Keratinocyte (primary cell): Measurements from ENCODE around the gene EXOC4. TPM values are rescaled to one million over a fixed set of nuclear protein-coding genes. Genes with fewer than 3 reads are reported as not detected.

Source experiments
- DNase-seq: peaks from one replicate; pipeline ENCODE4 v3.0.0-alpha.2; 2011; ENCODE audit warnings: low read depth, missing footprints, low spot score
- FAIRE-seq: peaks from 2 replicates; lab custom pipeline; 2011; peaks lifted over from hg19 to GRCh38; lab: Jason Lieb, UNC
- H2AFZ ChIP-seq: 2 replicates; pipeline ENCODE4 v1.6.0; 2012; ENCODE audit warnings: low read length, control low read depth, inconsistent platforms; ENCODE audit not compliant: control insufficient read depth
- H3K27ac ChIP-seq: 2 replicates; pipeline ENCODE4 v1.5.1; 2011; ENCODE audit warnings: low read length; ENCODE audit not compliant: control insufficient read depth, insufficient read depth
- H3K27me3 ChIP-seq: 3 replicates; pipeline ENCODE4 v1.6.0; 2011; ENCODE audit warnings: low read length; ENCODE audit not compliant: control insufficient read depth, insufficient read depth; ENCODE audit errors: extremely low read depth
- H3K36me3 ChIP-seq, 2 experiments: 2 replicates in 1 of 2; 3 replicates in 1 of 2; pipeline ENCODE4 v1.5.1; 2011; ENCODE audit warnings: low read length in 2 of 2, mild to moderate bottlenecking in 1 of 2; ENCODE audit not compliant: control insufficient read depth in 2 of 2, insufficient read depth in 2 of 2; ENCODE audit errors: extremely low read depth in 1 of 2
- H3K4me1 ChIP-seq: 3 replicates; pipeline ENCODE4 v1.5.1; 2011; ENCODE audit warnings: low read length; ENCODE audit not compliant: control insufficient read depth, insufficient read depth; ENCODE audit errors: extremely low read depth
- H3K4me2 ChIP-seq: 3 replicates; pipeline ENCODE4 v1.6.0; 2011; ENCODE audit warnings: low read depth, low read length; ENCODE audit not compliant: control insufficient read depth, insufficient read depth; ENCODE audit errors: extremely low read depth
- H3K4me3 ChIP-seq, 3 experiments: fragments of 200-600 bp in 1 of 3; sonication (generic) in 1 of 3; 2 replicates in 2 of 3; 3 replicates in 1 of 3; pipeline ENCODE4 v1.5.1; 2011 to 2016; ENCODE audit warnings: low read length in 3 of 3, mild to moderate bottlenecking in 3 of 3, control low read depth in 2 of 3, inconsistent platforms in 1 of 3, low read depth in 1 of 3, mixed read lengths in 1 of 3, mixed run types in 1 of 3, moderate library complexity in 1 of 3; ENCODE audit not compliant: control insufficient read depth in 2 of 3, insufficient read depth in 2 of 3; ENCODE audit errors: extremely low read depth in 1 of 3
- H3K79me2 ChIP-seq: 2 replicates; pipeline ENCODE4 v1.6.0; 2012; ENCODE audit warnings: low read length; ENCODE audit not compliant: control insufficient read depth, insufficient read depth
- H3K9ac ChIP-seq: 3 replicates; pipeline ENCODE4 v1.6.0; 2011; ENCODE audit warnings: low read length; ENCODE audit not compliant: control insufficient read depth, insufficient read depth; ENCODE audit errors: extremely low read depth
- H3K9me1 ChIP-seq: 3 replicates; pipeline ENCODE4 v1.6.0; 2011; ENCODE audit warnings: low read length; ENCODE audit not compliant: control insufficient read depth, insufficient read depth; ENCODE audit errors: extremely low read depth
- H3K9me3 ChIP-seq: 2 replicates; pipeline ENCODE4 v1.5.1; 2012; ENCODE audit warnings: low read depth, low read length; ENCODE audit not compliant: control insufficient read depth
- H4K20me1 ChIP-seq: 3 replicates; pipeline ENCODE4 v1.6.0; 2011; ENCODE audit warnings: low read length; ENCODE audit not compliant: control insufficient read depth, insufficient read depth; ENCODE audit errors: extremely low read depth
- CTCF ChIP-seq, 3 experiments: IDR thresholded peaks in 1 of 3; conservative IDR thresholded peaks in 1 of 3; optimal IDR thresholded peaks in 1 of 3; 2 replicates in 2 of 3; 3 replicates in 1 of 3; pipeline versions ENCODE3 to v1.5.1; 2011; ENCODE audit warnings: low read length in 3 of 3, mild to moderate bottlenecking in 3 of 3, moderate library complexity in 2 of 3, control low read depth in 1 of 3, inconsistent platforms in 1 of 3; ENCODE audit not compliant: insufficient read depth in 2 of 3; ENCODE audit errors: extremely low read depth in 1 of 3
- EZH2 ChIP-seq: IDR thresholded peaks from one replicate; pipeline ENCODE4 v1.6.1; 2012; ENCODE audit warnings: inconsistent platforms, mild to moderate bottlenecking, low read length, moderate library complexity
- dilution Hi-C: fragments of 300-500 bp; cut with MboI; formaldehyde crosslinking; loops from one replicate; pipeline ENCODE4 v1.7.0; 2020; ENCODE audit warnings: low sequenced_read_pairs; ENCODE audit not compliant: extremely low pct_ligation_motif_present
- polyA plus RNA-seq, 5 experiments: library from polyadenylated mRNA; depleted of rRNA in 3 of 5; stranded (reverse) in 3 of 5; stranded (forward) in 1 of 5; unstranded in 1 of 5; fragments of >200 nt; gene quantifications; 1 replicate in 1 of 5; 2 replicates in 3 of 5; 3 replicates in 1 of 5; pipeline versions ENCODE4 v1.2.1 to v1.2.3, GENCODE V29; 2011 to 2012; ENCODE audit warnings: missing spikeins in 2 of 5, low read depth in 1 of 5, low replicate concordance in 1 of 5

Gene EXOC4
- polyA plus RNA-seq, 1 donor (not counting 4 experiments of a cell fraction or from before 2014, with no cell fraction given), result 52.6 TPM

- Histone ChIP-seq H4K20me1 (no peaks in the 10 kb centered on the region), H3K27ac (no peak overlapping the region), H3K27me3 (no peaks in the 10 kb centered on the region), H3K36me3 (no peaks in the 10 kb centered on the region), H3K9me1 (no peaks in the 10 kb centered on the region), H3K4me2 (no peak overlapping the region), H3K9me3 (no peaks in the 10 kb centered on the region), H3K4me3 (no peak overlapping the region), H2AFZ (no peak overlapping the region), H3K79me2 (no peaks in the 10 kb centered on the region), H3K9ac (no peak overlapping the region), H3K4me1 (no peaks in the 10 kb centered on the region)
- FAIRE-seq (no peak), DNase-seq (no peak)
- TF ChIP-seq EZH2 (no peak), CTCF (optimal IDR thresholded peaks at IDR 0.05 in 1 of 3, IDR thresholded peaks at IDR 0.05 in 1 of 3, conservative IDR thresholded peaks at IDR 0.05 in 1 of 3; ENCODE audit: extremely low read depth in 1 of 3, insufficient read depth in 2 of 3, low read length in 3 of 3) (no peak)
- dilution Hi-C loops, result no loop called here
These were observed 199.7 kb downstream of the EXOC4 start for GRCh38 chr7:133452577-133452976.

DNA sequence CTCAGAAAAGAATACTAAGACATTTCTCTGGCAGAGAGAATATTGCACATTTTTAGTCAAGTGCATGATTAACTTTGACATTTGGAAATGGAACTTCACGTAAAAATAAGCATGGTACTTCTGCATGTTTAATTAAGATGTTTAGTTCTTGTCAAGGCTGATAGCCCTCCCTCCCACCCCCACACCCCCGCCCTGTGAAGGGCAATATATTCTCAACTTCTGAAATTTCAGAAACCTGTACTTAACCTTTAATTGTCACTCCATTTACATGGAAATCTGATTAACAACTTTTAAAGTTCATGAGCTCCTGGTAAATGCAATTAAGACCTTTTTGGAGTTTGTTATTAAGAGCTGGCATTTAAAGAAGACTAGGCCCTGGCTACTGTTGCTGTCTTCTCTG is 205.8 kb downstream of the EXOC4 start:
- no peak overlapping the region for H3K4me2 ChIP-seq
- dilution Hi-C loops, result no loop called here
- H3K4me3 ChIP-seq, result no peak overlapping the region
- H3K4me1 ChIP-seq, result no peaks in the 10 kb centered on the region
- no peak overlapping the region for H2AFZ ChIP-seq
- H3K79me2 ChIP-seq, result no peaks in the 10 kb centered on the region
- TF ChIP-seq CTCF (optimal IDR thresholded peaks at IDR 0.05 in 1 of 3, IDR thresholded peaks at IDR 0.05 in 1 of 3, conservative IDR thresholded peaks at IDR 0.05 in 1 of 3; ENCODE audit: extremely low read depth in 1 of 3, insufficient read depth in 2 of 3, low read length in 3 of 3) (no peak), EZH2 (no peak)
- H3K9me1 ChIP-seq, result no peaks in the 10 kb centered on the region
- H3K9me3 ChIP-seq, result no peaks in the 10 kb centered on the region
- no peaks in the 10 kb centered on the region for H4K20me1 ChIP-seq
- H3K27me3 ChIP-seq, result no peaks in the 10 kb centered on the region
- H3K36me3 ChIP-seq, result no peaks in the 10 kb centered on the region
- FAIRE-seq (no peak), DNase-seq (no peak)
- no peak overlapping the region for H3K9ac ChIP-seq
- no peak overlapping the region for H3K27ac ChIP-seq
